Astrocyte of the spinal cord (primary cell): Measurements from ENCODE around the gene INTS14.

ENCODE experiments used
- DNase-seq: peaks from one replicate; pipeline ENCODE4 v3.0.0; 2011; ENCODE audit warnings: low read depth, low spot score
- H3K4me3 ChIP-seq: 2 replicates; pipeline ENCODE4 v1.5.1; 2011; ENCODE audit warnings: low read depth, mild to moderate bottlenecking, low read length, moderate library complexity
- CTCF ChIP-seq: IDR thresholded peaks from 2 replicates; pipeline ENCODE4 v1.5.1; 2012; ENCODE audit warnings: low read depth, mild to moderate bottlenecking, low read length, inconsistent platforms
- in situ Hi-C: cut with HindIII; loops from 2 replicates; pipeline ENCODE4 v1.10.0; 2017; ENCODE audit warnings: low sequenced_read_pairs

INTS14 gene

GRCh38 chr15:65610871-65611718 lies at the start of gene INTS14:
Gene INTS14, minus strand, starts transcription at chr15:65611131. Its CDS starts 3,751 bp downstream, at chr15:65607380.
- peak within 1 kb of the TSS; percentile 72 for H3K4me3 ChIP-seq
- in situ Hi-C loops: no loop called here
- peak; percentile 98 for DNase-seq
- peak; percentile 62 for TF ChIP-seq CTCF

- no peak for DNase-seq
- in situ Hi-C loops: no loop called here
- TF ChIP-seq CTCF: no peak
- H3K4me3 ChIP-seq: no peak overlapping the region
These were observed 48.6 kb upstream of the INTS14 start for GRCh38 chr15:65659502-65660052.

GRCh38 chr15:65655457-65655856 lies 44.5 kb upstream of the INTS14 start:
- no peak for TF ChIP-seq CTCF
- in situ Hi-C loops: no loop called here
- no peak overlapping the region for H3K4me3 ChIP-seq
- no peak for DNase-seq

GRCh38 chr15:65655026-65655425 lies 44.1 kb upstream of the INTS14 start:
- in situ Hi-C loops: no loop called here
- TF ChIP-seq CTCF: no peak
- DNase-seq: peak; percentile 32
- no peak overlapping the region for H3K4me3 ChIP-seq

GRCh38 chr15:65653801-65654521 lies 43.0 kb upstream of the INTS14 start:
- in situ Hi-C loops: no loop called here
- TF ChIP-seq CTCF: no peak
- H3K4me3 ChIP-seq: no peak overlapping the region
- no peak for DNase-seq

- no peak overlapping the region for H3K4me3 ChIP-seq
- peak; percentile 31 for DNase-seq
- no peak for TF ChIP-seq CTCF
- in situ Hi-C loops: no loop called here
These were observed 42.4 kb upstream of the INTS14 start for GRCh38 chr15:65653341-65653740.
